ENCODE results near the gene TTC39B. TPM values are rescaled to one million over a fixed set of nuclear protein-coding genes. Genes with fewer than 3 reads are reported as not detected.

Gene TTC39B
- total RNA-seq, 3 donors from 2014 or later: 6.7 to 11.7 (median 10.5) TPM

GRCh38 chr9:15115041-15115440, 192.0 kb downstream of the TTC39B start:
- no peaks in the 10 kb centered on the region for H3K4me1 Mint-ChIP-seq (ENCODE audit: low read depth)
- H3K27me3 Mint-ChIP-seq (ENCODE audit: low read depth): peaks cover 6% of the 10 kb centered on the region
- ATAC-seq (no peak), DNase-seq (no peak)
- H3K9me3 Mint-ChIP-seq: no peaks in the 10 kb centered on the region
- H3K4me3 Mint-ChIP-seq: no peak overlapping the region
- no peaks in the 10 kb centered on the region for H3K36me3 Mint-ChIP-seq (ENCODE audit: insufficient read depth)

Other genes starting within 250 kb of the TTC39B start
- gene SNAPC3, start 115.7 kb upstream of the TTC39B start, total RNA-seq: 10 to 100 TPM; 11.8 to 17.1 (median 14.3) TPM
- 10 to 100 TPM; 43.2 to 54.1 (median 44.7) TPM for gene PSIP1, start 203.8 kb upstream of the TTC39B start, total RNA-seq
- gene CCDC171, start 245.8 kb upstream of the TTC39B start, total RNA-seq: under 1 TPM; 0.63 to 0.73 (median 0.71) TPM